ENCODE data around the gene GPR83.

Gene GPR83

DNA sequence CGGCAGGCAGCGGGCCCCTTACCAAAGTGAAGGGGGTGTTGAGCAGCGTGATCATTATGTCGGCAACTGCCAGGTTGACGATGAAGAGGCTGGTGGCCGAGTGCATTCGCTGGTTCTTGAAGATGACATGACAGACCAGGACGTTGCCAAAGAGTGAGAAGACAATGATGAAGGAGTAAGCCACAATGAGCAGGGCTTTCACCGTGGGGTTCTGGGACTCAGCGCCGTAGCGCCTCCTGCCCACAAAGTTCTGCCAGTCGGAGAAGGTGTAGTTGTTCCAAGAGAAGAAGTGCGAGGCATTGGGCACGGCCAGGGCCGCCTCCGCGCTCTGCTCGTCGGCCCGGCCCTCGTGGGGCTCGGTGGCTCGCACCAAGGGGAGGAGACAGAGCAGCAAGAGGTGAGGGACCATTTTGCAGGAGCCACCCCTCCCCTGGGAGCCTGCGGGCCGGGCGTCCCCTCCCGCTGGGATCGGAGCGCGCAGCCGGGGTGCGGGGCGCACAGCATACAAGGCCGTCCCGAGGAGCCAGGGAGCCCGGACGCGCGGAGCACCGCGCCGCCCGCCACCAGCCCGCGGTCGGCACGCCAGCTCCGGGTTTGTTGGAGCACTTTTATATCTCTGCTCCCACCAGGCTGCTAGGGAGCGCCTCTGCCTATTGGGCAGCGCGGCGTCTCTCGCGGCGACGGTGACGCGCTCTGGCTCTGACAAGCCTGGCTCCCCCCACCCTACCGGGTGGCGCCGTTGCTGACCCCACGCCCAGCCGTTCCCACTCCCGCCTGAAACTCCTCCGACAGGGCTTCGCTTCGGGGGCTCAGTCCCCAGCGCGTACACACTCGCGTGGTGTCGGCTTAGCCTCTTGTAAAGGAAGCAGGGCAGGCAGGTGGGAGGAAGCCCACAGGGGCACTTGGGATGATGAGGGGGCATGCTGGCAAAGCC lies at the start of gene GPR83:
Gene GPR83 (minus strand): TSS at position 581 of the 934 bp plus-strand sequence. CDS start 172 bp downstream, at position 409.
- DNase-seq (ENCODE audit: low read depth, low spot score): peak; percentile 5

DNA sequence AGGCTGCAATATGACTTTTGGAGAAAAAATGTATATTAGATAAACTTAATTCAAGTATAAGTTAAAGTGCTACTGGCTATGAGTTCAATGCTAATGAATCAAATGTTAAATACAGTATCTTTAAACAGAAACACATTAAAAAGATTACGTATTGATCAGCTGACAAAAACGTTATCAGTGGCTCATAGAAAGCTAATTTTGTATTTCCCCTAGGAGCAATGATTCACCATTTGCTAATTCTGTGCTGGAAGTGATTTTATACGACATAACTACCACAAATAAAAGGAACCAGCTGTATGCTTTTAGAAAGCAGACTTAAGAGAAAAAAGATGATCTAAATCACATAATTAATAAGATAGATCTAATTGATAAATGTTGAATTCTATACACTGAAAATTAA lies 48.8 kb upstream of the GPR83 start:
- no peak overlapping the region for H3K4me3 ChIP-seq (ENCODE audit: low read depth, low read length)
- TF ChIP-seq, protein P1, sequence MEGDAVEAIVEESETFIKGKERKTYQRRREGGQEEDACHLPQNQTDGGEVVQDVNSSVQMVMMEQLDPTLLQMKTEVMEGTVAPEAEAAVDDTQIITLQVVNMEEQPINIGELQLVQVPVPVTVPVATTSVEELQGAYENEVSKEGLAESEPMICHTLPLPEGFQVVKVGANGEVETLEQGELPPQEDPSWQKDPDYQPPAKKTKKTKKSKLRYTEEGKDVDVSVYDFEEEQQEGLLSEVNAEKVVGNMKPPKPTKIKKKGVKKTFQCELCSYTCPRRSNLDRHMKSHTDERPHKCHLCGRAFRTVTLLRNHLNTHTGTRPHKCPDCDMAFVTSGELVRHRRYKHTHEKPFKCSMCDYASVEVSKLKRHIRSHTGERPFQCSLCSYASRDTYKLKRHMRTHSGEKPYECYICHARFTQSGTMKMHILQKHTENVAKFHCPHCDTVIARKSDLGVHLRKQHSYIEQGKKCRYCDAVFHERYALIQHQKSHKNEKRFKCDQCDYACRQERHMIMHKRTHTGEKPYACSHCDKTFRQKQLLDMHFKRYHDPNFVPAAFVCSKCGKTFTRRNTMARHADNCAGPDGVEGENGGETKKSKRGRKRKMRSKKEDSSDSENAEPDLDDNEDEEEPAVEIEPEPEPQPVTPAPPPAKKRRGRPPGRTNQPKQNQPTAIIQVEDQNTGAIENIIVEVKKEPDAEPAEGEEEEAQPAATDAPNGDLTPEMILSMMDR (IDR thresholded peaks at IDR 0.05; ENCODE audit: low read depth, low read length): no peak
- in situ Hi-C loops (cut with HindIII; ENCODE audit: low sequenced_read_pairs): no loop called here
- DNase-seq (ENCODE audit: low read depth, low spot score): peak; percentile 11

More for the DNA sequence above, at the start of gene GPR83:
- in situ Hi-C loops (cut with HindIII; ENCODE audit: low sequenced_read_pairs): no loop called here
- H3K4me3 ChIP-seq (ENCODE audit: low read depth, low read length): peak within 1 kb of the TSS; percentile 40
- TF ChIP-seq, protein P1 (IDR thresholded peaks at IDR 0.05; ENCODE audit: low read depth, low read length): no peak

DNA sequence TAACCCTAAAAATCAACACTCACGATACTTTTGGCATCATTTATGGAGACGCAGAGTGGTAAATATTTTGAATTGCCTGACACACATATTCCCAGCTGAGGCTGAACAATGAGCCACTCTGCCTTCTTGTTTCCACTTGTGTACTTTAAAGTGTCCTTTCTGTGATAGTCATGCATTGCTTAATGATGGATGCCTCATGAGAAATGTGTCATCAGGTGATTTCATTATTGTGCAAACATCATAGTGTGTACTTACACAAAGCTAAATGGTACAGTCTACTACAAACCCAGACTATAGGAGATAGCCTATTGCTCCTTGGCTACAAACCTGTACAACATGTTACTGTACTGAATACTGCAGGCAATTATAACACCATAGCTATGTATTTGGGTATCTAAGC lies 48.2 kb upstream of the GPR83 start:
- peak; percentile 40 for DNase-seq (ENCODE audit: low read depth, low spot score)
- no peak overlapping the region for H3K4me3 ChIP-seq (ENCODE audit: low read depth, low read length)
- in situ Hi-C loops (cut with HindIII; ENCODE audit: low sequenced_read_pairs): no loop called here
- TF ChIP-seq, protein P1 (IDR thresholded peaks at IDR 0.05; ENCODE audit: low read depth, low read length): no peak

DNA sequence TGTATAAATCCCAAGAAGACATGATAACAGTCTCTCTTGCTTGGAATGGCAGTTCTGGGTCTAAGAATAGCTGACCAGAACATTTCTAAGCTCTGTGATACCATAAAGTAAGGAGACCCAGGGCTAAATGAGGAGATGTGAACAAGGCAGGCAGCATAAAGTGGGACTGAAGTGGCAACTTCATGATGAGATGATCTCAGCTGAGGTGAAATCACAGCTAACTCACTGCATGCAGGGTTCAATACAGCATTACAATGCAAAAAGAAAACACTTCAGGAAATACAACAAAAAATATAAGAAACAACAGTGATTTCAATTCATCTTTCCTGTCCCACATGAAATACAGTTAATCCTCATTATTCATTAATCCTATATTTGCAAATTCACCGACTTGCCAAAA lies 47.8 kb upstream of the GPR83 start:
- no peak overlapping the region for H3K4me3 ChIP-seq (ENCODE audit: low read depth, low read length)
- no peak for DNase-seq (ENCODE audit: low read depth, low spot score)
- TF ChIP-seq, protein P1 (IDR thresholded peaks at IDR 0.05; ENCODE audit: low read depth, low read length): no peak
- in situ Hi-C loops (cut with HindIII; ENCODE audit: low sequenced_read_pairs): no loop called here

DNA sequence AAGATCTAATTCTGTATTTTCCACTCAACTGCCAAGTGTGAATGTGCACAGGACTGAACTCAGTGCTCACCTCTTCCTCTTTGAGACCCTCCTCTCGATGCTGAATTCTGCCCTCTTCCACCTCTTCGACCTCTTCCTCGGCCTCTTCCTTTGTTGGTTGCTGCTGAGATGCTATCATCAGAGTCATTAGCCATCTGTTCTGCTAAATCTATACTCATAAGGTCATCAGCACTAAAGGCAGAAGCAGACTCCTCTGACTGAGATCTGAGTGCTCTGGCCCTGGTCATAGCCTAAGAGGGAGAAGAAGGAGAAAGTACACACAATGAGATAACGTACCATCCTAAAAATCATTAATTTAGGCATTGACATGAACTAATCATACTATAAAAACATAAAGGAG lies 45.9 kb upstream of the GPR83 start:
- no peak for DNase-seq (ENCODE audit: low read depth, low spot score)
- TF ChIP-seq, protein P1 (IDR thresholded peaks at IDR 0.05; ENCODE audit: low read depth, low read length): no peak
- in situ Hi-C loops (cut with HindIII; ENCODE audit: low sequenced_read_pairs): no loop called here
- no peak overlapping the region for H3K4me3 ChIP-seq (ENCODE audit: low read depth, low read length)

DNA sequence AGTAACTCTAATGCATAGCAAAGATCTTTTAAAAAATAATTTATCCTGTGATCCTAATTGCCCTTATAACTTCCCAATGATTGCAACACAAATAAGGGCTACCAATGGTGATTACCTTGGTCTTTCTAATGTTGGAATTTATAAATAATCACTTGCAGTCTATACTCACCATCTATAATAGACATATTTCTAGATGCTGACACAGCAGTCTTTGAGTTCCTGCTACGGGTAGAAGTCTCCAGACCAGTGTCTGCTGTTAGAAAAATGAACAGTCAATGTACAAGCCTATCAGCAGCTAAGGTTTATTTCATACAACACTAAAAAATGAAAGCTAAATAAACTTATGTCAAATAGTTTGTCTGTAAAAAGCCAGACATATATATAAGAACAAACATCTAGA lies 44.4 kb upstream of the GPR83 start:
- in situ Hi-C loops (cut with HindIII; ENCODE audit: low sequenced_read_pairs): no loop called here
- TF ChIP-seq, protein P1 (IDR thresholded peaks at IDR 0.05; ENCODE audit: low read depth, low read length): no peak
- no peak for DNase-seq (ENCODE audit: low read depth, low spot score)
- H3K4me3 ChIP-seq (ENCODE audit: low read depth, low read length): no peak overlapping the region
